CD4-positive, alpha-beta memory T cell (primary cell): ENCODE measurements around the gene THAP12. TPM values are rescaled to one million over a fixed set of nuclear protein-coding genes. Genes with fewer than 3 reads are reported as not detected.

Experiments
- CTCF ChIA-PET: fragments of 350-600 bp; sonication (Branson Sonifier 250); formaldehyde crosslinking; loops from one replicate; lab custom pipeline; 2021; ENCODE audit warnings: inconsistent platforms; ENCODE audit not compliant: partially characterized antibody; lab: Charles Lee
- POLR2A ChIA-PET: fragments of 350-600 bp; sonication (Branson Sonifier 250); formaldehyde crosslinking; loops from one replicate; lab custom pipeline; 2021; ENCODE audit not compliant: partially characterized antibody; lab: Charles Lee
- DNase-seq, 5 donors: peaks; one replicate each; pipeline versions ENCODE4 v3.0.0 to v3.0.0-alpha.2; 2020 to 2022; ENCODE audit warnings: mixed read lengths in 1 of 5
- H3K27ac ChIP-seq: one replicate; pipeline ENCODE4 v1.7.0; 2013; ENCODE audit warnings: low read depth, low read length
- H3K27me3 ChIP-seq: 2 replicates; pipeline ENCODE4 v1.7.0; 2013; ENCODE audit warnings: mild to moderate bottlenecking, low read length, moderate library complexity; ENCODE audit not compliant: insufficient read depth
- H3K36me3 ChIP-seq: 2 replicates; pipeline ENCODE4 v1.7.0; 2013; ENCODE audit warnings: mild to moderate bottlenecking, low read length, moderate library complexity; ENCODE audit not compliant: insufficient read depth
- H3K4me1 ChIP-seq: 2 replicates; pipeline ENCODE4 v1.7.0; 2013; ENCODE audit warnings: mild to moderate bottlenecking, low read length, moderate library complexity; ENCODE audit not compliant: insufficient read depth
- H3K4me3 ChIP-seq, 2 donors: one replicate each; pipeline ENCODE4 v1.7.0; 2013; ENCODE audit warnings: low read length in 2 of 2, mild to moderate bottlenecking in 1 of 2
- H3K9me3 ChIP-seq, 2 donors: one replicate each; pipeline ENCODE4 v1.7.0; 2013; ENCODE audit warnings: low read length in 2 of 2, control low read depth in 1 of 2; ENCODE audit not compliant: control insufficient read depth in 1 of 2
- H3K27ac Mint-ChIP-seq, 7 donors: one replicate each; pipeline ENCODE4 v1.8.0; 2020 to 2021; ENCODE audit warnings: mixed read lengths in 7 of 7, mild to moderate bottlenecking in 6 of 7, inconsistent platforms in 3 of 7, moderate library complexity in 3 of 7
- H3K27me3 Mint-ChIP-seq, 2 donors: one replicate each; pipeline ENCODE4 v1.8.0; 2020 to 2021; ENCODE audit warnings: mixed read lengths in 2 of 2
- H3K36me3 Mint-ChIP-seq, 2 donors: one replicate each; pipeline ENCODE4 v1.8.0; 2020 to 2021; ENCODE audit warnings: mixed read lengths in 2 of 2, inconsistent platforms in 1 of 2, mild to moderate bottlenecking in 1 of 2
- H3K4me1 Mint-ChIP-seq, 4 donors: one replicate each; pipeline ENCODE4 v1.8.0; 2020 to 2021; ENCODE audit warnings: mixed read lengths in 4 of 4, mild to moderate bottlenecking in 1 of 4
- H3K4me3 Mint-ChIP-seq, 8 donors: one replicate each; pipeline ENCODE4 v1.8.0; 2020 to 2021; ENCODE audit warnings: mixed read lengths in 8 of 8, mild to moderate bottlenecking in 7 of 8, moderate library complexity in 6 of 8, inconsistent platforms in 3 of 8
- H3K9me3 Mint-ChIP-seq, 8 donors: one replicate each; pipeline ENCODE4 v1.8.0; 2020 to 2021; ENCODE audit warnings: mixed read lengths in 8 of 8, mild to moderate bottlenecking in 5 of 8, inconsistent platforms in 3 of 8, moderate library complexity in 1 of 8
- intact Hi-C: fragments of 100-400 bp; cut with micrococcal nuclease; formaldehyde crosslinking; loops from one replicate; pipeline ENCODE4 v1.15.1; 2023
- polyA plus RNA-seq, 2 donors: library from polyadenylated mRNA; unstranded; fragments of 300-500 nt; fragmentation: Illumina TruSeq; gene quantifications; one replicate each; pipeline ENCODE4 v1.2.3, GENCODE V29; 2021
- total RNA-seq, 2 experiments: library from RNA; stranded (reverse); gene quantifications; one replicate each; pipeline ENCODE4 v1.2.3, GENCODE V29; 2021

THAP12 gene
- total and polyA plus RNA-seq, 4 experiments from 2014 or later: 53.7 to 76.2 (median 62.8) TPM

- ChIA-PET CTCF (no interaction called here), POLR2A (no interaction called here)
- Histone ChIP-seq H3K4me1 (no peaks in the 10 kb centered on the region), H3K36me3 (no peaks in the 10 kb centered on the region), H3K9me3 (no peaks in the 10 kb centered on the region), H3K27ac (no peak overlapping the region), H3K4me3 (no peak overlapping the region), H3K27me3 (no peaks in the 10 kb centered on the region)
- Mint-ChIP-seq H3K4me1 (peaks cover 0 to 5% (median 0%) of the 10 kb centered on the region in 4 donors), H3K36me3 (no peaks in the 10 kb centered on the region), H3K27ac (no peak overlapping the region), H3K27me3 (no peaks in the 10 kb centered on the region), H3K9me3 (no peaks in the 10 kb centered on the region), H3K4me3 (no peak overlapping the region)
- DNase-seq: no peak
- intact Hi-C loops: no loop called here
Observed at GRCh38 chr11:76392870-76393269, 11.9 kb upstream of the THAP12 start.

GRCh38 chr11:76391811-76392475 is 11.0 kb upstream of the THAP12 start:
- intact Hi-C loops: no loop called here
- no peaks in the 10 kb centered on the region for H3K9me3 Mint-ChIP-seq
- H3K9me3 ChIP-seq: no peaks in the 10 kb centered on the region
- H3K36me3 ChIP-seq: no peaks in the 10 kb centered on the region
- POLR2A ChIA-PET: no interaction called here
- CTCF ChIA-PET: no interaction called here
- H3K4me1 ChIP-seq: no peaks in the 10 kb centered on the region
- peaks cover 0 to 5% (median 0%) of the 10 kb centered on the region in 4 donors for H3K4me1 Mint-ChIP-seq
- H3K27ac ChIP-seq: no peak overlapping the region
- H3K4me3 Mint-ChIP-seq: no peak overlapping the region
- no peaks in the 10 kb centered on the region for H3K36me3 Mint-ChIP-seq
- H3K4me3 ChIP-seq: no peak overlapping the region
- no peaks in the 10 kb centered on the region for H3K27me3 ChIP-seq
- no peak overlapping the region for H3K27ac Mint-ChIP-seq
- DNase-seq: no peak
- no peaks in the 10 kb centered on the region for H3K27me3 Mint-ChIP-seq

GRCh38 chr11:76391021-76391420 is 10.1 kb upstream of the THAP12 start:
- Histone ChIP-seq H3K27me3 (no peaks in the 10 kb centered on the region), H3K4me3 (no peak overlapping the region), H3K27ac (no peak overlapping the region), H3K4me1 (no peaks in the 10 kb centered on the region), H3K9me3 (no peaks in the 10 kb centered on the region), H3K36me3 (no peaks in the 10 kb centered on the region)
- H3K9me3 Mint-ChIP-seq: no peaks in the 10 kb centered on the region
- H3K27ac Mint-ChIP-seq: peak overlapping the region in 2 of 7 donors; percentile 22 to 34
- no peak overlapping the region for H3K4me3 Mint-ChIP-seq
- no peak for DNase-seq
- CTCF ChIA-PET: interaction anchor here (1.2 kb wide), 1 partner anchor 51 kb away, joined by 4 read pairs; no protein-coding TSS in a partner anchor
- intact Hi-C loops: no loop called here
- peaks cover 0 to 8% (median 0%) of the 10 kb centered on the region in 4 donors for H3K4me1 Mint-ChIP-seq
- no peaks in the 10 kb centered on the region for H3K27me3 Mint-ChIP-seq
- peaks cover 0 to 5% of the 10 kb centered on the region in 2 donors for H3K36me3 Mint-ChIP-seq
- POLR2A ChIA-PET: no interaction called here

GRCh38 chr11:76388408-76388807 is 7.5 kb upstream of the THAP12 start:
- POLR2A ChIA-PET: no interaction called here
- Histone ChIP-seq H3K27me3 (no peaks in the 10 kb centered on the region), H3K9me3 (no peaks in the 10 kb centered on the region), H3K27ac (no peak overlapping the region), H3K36me3 (no peaks in the 10 kb centered on the region), H3K4me1 (no peaks in the 10 kb centered on the region), H3K4me3 (no peak overlapping the region)
- H3K4me1 Mint-ChIP-seq: peaks cover 6 to 12% (median 9%) of the 10 kb centered on the region in 4 donors
- no peaks in the 10 kb centered on the region for H3K27me3 Mint-ChIP-seq
- intact Hi-C loops: no loop called here
- CTCF ChIA-PET: interaction anchor here (1.0 kb wide), 1 partner anchor 70 kb away, joined by 3 read pairs; no protein-coding TSS in a partner anchor
- H3K36me3 Mint-ChIP-seq: peaks cover 0 to 8% of the 10 kb centered on the region in 2 donors
- no peaks in the 10 kb centered on the region for H3K9me3 Mint-ChIP-seq
- no peak overlapping the region for H3K4me3 Mint-ChIP-seq
- H3K27ac Mint-ChIP-seq: peak overlapping the region in 1 of 7 donors; percentile 10
- DNase-seq: no peak

GRCh38 chr11:76385903-76386302 is 5.0 kb upstream of the THAP12 start:
- H3K27ac ChIP-seq: no peak overlapping the region
- peaks cover 7 to 8% of the 10 kb centered on the region in 2 donors for H3K36me3 Mint-ChIP-seq
- H3K4me1 Mint-ChIP-seq: peaks cover 20 to 30% (median 25%) of the 10 kb centered on the region in 4 donors
- POLR2A ChIA-PET: no interaction called here
- H3K27me3 Mint-ChIP-seq: no peaks in the 10 kb centered on the region
- no peak overlapping the region for H3K27ac Mint-ChIP-seq
- H3K27me3 ChIP-seq: no peaks in the 10 kb centered on the region
- H3K4me3 Mint-ChIP-seq: no peak overlapping the region
- CTCF ChIA-PET: no interaction called here
- intact Hi-C loops: no loop called here
- no peaks in the 10 kb centered on the region for H3K9me3 ChIP-seq
- H3K4me1 ChIP-seq: peaks cover 20% of the 10 kb centered on the region
- H3K36me3 ChIP-seq: no peaks in the 10 kb centered on the region
- DNase-seq: no peak
- no peaks in the 10 kb centered on the region for H3K9me3 Mint-ChIP-seq
- no peak overlapping the region for H3K4me3 ChIP-seq

GRCh38 chr11:76382209-76382608 is 1.3 kb upstream of the THAP12 start:
- Histone ChIP-seq H3K36me3 (no peaks in the 10 kb centered on the region), H3K9me3 (no peaks in the 10 kb centered on the region), H3K4me1 (peaks cover 45% of the 10 kb centered on the region), H3K27me3 (no peaks in the 10 kb centered on the region), H3K27ac (no peak overlapping the region), H3K4me3 (peak overlapping the region; percentile 82 to 86)
- intact Hi-C loops: no loop called here
- DNase-seq: no peak
- peak overlapping the region in 4 of 7 donors; percentile 30 to 95 (median 76) for H3K27ac Mint-ChIP-seq
- peaks cover 8 to 11% of the 10 kb centered on the region in 2 donors for H3K36me3 Mint-ChIP-seq
- ChIA-PET CTCF (no interaction called here), POLR2A (interaction anchor here (0.7 to 1.3 kb wide), 3 partner anchors 10 to 284 kb away, joined by 3 to 5 read pairs (median 4); no protein-coding TSS in a partner anchor)
- H3K4me1 Mint-ChIP-seq: peaks cover 38 to 57% (median 49%) of the 10 kb centered on the region in 4 donors
- H3K4me3 Mint-ChIP-seq: peak overlapping the region in 7 of 8 donors; percentile 57 to 98 (median 94)
- no peaks in the 10 kb centered on the region for H3K27me3 Mint-ChIP-seq
- H3K9me3 Mint-ChIP-seq: no peaks in the 10 kb centered on the region

GRCh38 chr11:76380159-76380976 is 564 bp downstream of the THAP12 start:
- Mint-ChIP-seq H3K27ac (peak overlapping the region; percentile 88 to 96 (median 95)), H3K4me1 (peaks cover 44 to 73% (median 60%) of the 10 kb centered on the region in 4 donors), H3K9me3 (no peaks in the 10 kb centered on the region), H3K27me3 (no peaks in the 10 kb centered on the region), H3K36me3 (peaks cover 3 to 11% of the 10 kb centered on the region in 2 donors), H3K4me3 (peak overlapping the region; percentile 94 to 99 (median 98))
- Histone ChIP-seq H3K36me3 (no peaks in the 10 kb centered on the region), H3K4me1 (peaks cover 58% of the 10 kb centered on the region), H3K4me3 (peak overlapping the region; percentile 54 to 65), H3K27me3 (no peaks in the 10 kb centered on the region), H3K9me3 (no peaks in the 10 kb centered on the region), H3K27ac (peak overlapping the region; percentile 68)
- peak in 4 of 5 donors; percentile 24 to 71 (median 50) for DNase-seq
- intact Hi-C loops: loop anchor here (2.0 kb wide), 2 partner anchors 146 to 174 kb away; partner anchors contain the start of gene WNT11
- CTCF ChIA-PET: interaction anchor here (1.5 kb wide), 1 partner anchor 172 kb away, joined by 3 read pairs; no protein-coding TSS in a partner anchor
- POLR2A ChIA-PET: interaction anchor here (0.9 to 1.2 kb wide), 3 partner anchors 62 to 65 kb away, joined by 3 to 4 read pairs (median 3); partner anchors contain the start of gene EMSY
